Thyroid gland (tissue), 4 donors: Measurements from ENCODE around the gene ZMYND12.

Source experiments
- POLR2A ChIP-seq, 2 donors: fragments of 450-650 bp; IDR thresholded peaks; one replicate each; pipeline ENCODE4 v1.6.1; 2017; ENCODE audit warnings: antibody characterized with exemption in 2 of 2, mild to moderate bottlenecking in 2 of 2, moderate library complexity in 1 of 2
- TF ChIP-seq, protein P1 (sequence below), 6 experiments: fragments of 200-600 bp in 3 of 6; fragments of 450-650 bp in 3 of 6; sonication (generic) in 3 of 6; IDR thresholded peaks; one replicate each; pipeline ENCODE4 v1.5.1; 2016 to 2019; ENCODE audit warnings: antibody characterized with exemption in 6 of 6, mild to moderate bottlenecking in 2 of 6, inconsistent platforms in 1 of 6, moderate library complexity in 1 of 6

DNA sequence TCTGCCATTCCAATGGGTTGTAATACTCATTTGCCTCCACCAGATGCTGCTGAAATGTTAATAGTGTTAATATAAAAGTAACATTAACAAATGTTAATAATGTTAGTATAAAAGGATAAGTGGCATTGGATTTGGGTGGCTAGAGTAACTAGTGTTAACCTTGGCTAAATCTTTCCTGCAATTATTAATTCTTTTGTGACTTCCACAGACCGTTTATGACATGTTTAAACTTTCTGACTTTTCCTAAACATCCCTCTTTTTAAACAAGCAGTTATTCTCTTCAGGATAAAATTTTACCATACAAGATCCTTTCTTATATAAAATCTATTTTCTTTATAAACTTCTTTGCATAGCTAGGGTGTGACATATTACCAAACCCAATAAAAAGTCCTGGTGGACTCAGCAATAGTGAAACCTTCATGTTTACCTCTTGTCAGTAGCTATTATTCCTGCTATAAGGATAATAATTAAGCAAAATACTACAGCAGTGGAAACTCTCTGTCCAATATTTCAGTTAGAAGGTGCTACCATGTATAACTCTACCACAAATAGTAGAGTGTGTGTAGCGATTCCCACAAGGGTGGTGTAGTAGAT, 48.8 kb upstream of the ZMYND12 start:
- TF ChIP-seq, protein P1, sequence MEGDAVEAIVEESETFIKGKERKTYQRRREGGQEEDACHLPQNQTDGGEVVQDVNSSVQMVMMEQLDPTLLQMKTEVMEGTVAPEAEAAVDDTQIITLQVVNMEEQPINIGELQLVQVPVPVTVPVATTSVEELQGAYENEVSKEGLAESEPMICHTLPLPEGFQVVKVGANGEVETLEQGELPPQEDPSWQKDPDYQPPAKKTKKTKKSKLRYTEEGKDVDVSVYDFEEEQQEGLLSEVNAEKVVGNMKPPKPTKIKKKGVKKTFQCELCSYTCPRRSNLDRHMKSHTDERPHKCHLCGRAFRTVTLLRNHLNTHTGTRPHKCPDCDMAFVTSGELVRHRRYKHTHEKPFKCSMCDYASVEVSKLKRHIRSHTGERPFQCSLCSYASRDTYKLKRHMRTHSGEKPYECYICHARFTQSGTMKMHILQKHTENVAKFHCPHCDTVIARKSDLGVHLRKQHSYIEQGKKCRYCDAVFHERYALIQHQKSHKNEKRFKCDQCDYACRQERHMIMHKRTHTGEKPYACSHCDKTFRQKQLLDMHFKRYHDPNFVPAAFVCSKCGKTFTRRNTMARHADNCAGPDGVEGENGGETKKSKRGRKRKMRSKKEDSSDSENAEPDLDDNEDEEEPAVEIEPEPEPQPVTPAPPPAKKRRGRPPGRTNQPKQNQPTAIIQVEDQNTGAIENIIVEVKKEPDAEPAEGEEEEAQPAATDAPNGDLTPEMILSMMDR (IDR thresholded peaks at IDR 0.05), result no peak
- no peak for TF ChIP-seq POLR2A (IDR thresholded peaks at IDR 0.05)
